ENCODE measurements around the gene TPRG1. TPM values are rescaled to one million over a fixed set of nuclear protein-coding genes. Genes with fewer than 3 reads are reported as not detected.

Gene TPRG1
- total RNA-seq, 1 donor from 2014 or later, result 13.6 TPM

DNA sequence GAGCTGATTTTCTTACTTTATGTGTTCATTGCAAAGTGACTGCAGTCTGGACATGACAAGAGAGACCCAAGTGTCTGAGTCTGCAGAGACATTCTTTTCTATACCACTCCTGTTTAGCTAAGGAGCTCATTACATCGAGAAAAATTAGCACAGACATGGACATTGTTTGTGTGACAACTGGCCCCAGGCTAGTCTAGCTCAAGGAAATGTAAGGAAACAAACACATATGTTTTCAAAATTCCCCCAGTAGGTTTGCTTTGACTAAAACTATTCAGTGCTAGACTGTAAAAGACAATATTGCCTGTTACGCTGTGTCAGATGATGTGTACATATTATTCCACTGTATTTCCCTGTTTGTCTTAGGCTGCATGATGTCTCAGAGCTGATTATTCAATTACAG is 40.9 kb downstream of the TPRG1 start:
- intact Hi-C loops (cut with micrococcal nuclease), result no loop called here
- Mint-ChIP-seq H3K4me3 (no peak overlapping the region), H3K9me3 (no peaks in the 10 kb centered on the region), H3K4me1 (ENCODE audit: low read depth) (no peaks in the 10 kb centered on the region), H3K27ac (no peak overlapping the region), H3K27me3 (ENCODE audit: insufficient read depth) (no peaks in the 10 kb centered on the region), H3K36me3 (ENCODE audit: low read depth) (no peaks in the 10 kb centered on the region)
- no peak for DNase-seq (ENCODE audit: low spot score)

DNA sequence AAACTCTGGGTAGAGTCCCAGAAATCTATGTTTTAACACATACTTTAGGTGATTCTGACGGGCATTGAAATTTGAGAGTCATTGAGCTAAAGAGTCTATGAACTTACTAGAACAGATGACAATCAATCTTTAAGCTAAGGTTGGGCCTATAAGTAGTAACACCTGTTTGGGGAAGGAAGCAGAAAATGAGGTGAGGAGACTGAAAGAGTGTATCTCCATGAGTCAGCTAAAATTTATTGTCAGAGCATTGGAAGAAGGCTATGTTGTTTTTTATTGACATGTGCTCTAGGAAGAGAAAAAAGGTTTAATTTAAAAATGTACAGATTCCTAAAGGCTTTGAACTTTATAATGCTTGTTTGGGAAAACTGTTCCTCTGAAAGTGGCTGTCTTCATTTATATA is 42.9 kb downstream of the TPRG1 start:
- DNase-seq (ENCODE audit: low spot score), result no peak
- Mint-ChIP-seq H3K36me3 (ENCODE audit: low read depth) (no peaks in the 10 kb centered on the region), H3K27ac (no peak overlapping the region), H3K9me3 (no peaks in the 10 kb centered on the region), H3K27me3 (ENCODE audit: insufficient read depth) (no peaks in the 10 kb centered on the region), H3K4me1 (ENCODE audit: low read depth) (no peaks in the 10 kb centered on the region), H3K4me3 (no peak overlapping the region)
- intact Hi-C loops (cut with micrococcal nuclease), result no loop called here

DNA sequence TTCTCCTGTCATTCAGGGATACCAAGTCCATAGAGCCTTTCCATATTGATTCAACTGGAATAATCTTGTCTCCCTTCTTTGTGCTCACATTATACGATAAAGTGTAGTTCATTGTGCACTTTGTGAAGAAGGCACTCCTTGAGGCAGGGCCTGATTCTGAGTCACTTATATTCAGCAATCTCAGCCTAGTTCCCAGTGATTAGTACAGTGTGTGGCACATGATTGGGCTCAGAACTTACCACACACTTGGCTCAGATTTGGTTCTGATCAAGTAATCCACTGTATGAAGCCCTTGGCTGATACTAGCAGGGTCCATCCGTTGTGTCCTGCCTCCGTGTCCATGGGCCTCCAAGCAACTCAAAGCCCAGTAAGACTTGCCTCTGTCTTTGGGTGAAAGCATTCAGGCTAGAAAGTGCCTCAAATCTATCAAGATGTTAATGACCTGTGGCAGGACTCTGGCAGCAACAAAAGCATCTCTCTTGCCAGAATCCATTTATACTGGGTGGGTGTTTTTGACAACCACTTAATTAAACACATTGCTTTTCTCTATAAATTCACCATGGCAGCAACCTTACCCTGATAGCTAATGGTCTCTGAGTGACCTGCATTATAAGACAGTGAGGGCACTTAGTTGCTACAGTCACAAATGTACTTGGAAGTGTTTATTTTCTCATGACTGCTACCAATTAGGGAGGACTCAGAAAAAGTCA is 51.3 kb downstream of the TPRG1 start:
- Mint-ChIP-seq H3K4me1 (ENCODE audit: low read depth) (no peaks in the 10 kb centered on the region), H3K27me3 (ENCODE audit: insufficient read depth) (peaks cover 8% of the 10 kb centered on the region), H3K36me3 (ENCODE audit: low read depth) (no peaks in the 10 kb centered on the region), H3K27ac (no peak overlapping the region), H3K9me3 (no peaks in the 10 kb centered on the region), H3K4me3 (no peak overlapping the region)
- DNase-seq (ENCODE audit: low spot score), result no peak
- intact Hi-C loops (cut with micrococcal nuclease), result no loop called here

DNA sequence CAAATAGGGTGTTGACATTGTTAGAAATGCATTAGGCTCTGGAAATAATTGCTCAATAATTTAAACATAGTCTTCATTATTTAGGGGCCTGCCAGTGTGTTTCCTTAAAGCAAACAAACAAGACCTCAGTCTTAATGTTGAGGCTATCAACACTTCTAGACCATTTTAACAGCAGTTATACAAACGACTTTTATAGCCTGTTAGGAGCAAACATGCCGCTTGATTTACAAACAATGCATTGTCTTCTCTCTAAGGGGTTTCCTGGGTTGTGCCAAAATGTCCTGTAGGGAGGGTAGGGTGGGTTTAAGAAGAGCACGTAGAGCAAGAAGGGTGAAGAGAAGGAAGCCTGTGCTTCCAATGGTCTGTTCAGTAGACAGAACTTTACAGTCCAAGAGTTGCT is 53.7 kb downstream of the TPRG1 start:
- H3K27me3 Mint-ChIP-seq (ENCODE audit: insufficient read depth), result peaks cover 13% of the 10 kb centered on the region
- intact Hi-C loops (cut with micrococcal nuclease), result no loop called here
- H3K9me3 Mint-ChIP-seq, result no peaks in the 10 kb centered on the region
- H3K36me3 Mint-ChIP-seq (ENCODE audit: low read depth), result no peaks in the 10 kb centered on the region
- no peak overlapping the region for H3K27ac Mint-ChIP-seq
- no peaks in the 10 kb centered on the region for H3K4me1 Mint-ChIP-seq (ENCODE audit: low read depth)
- no peak for DNase-seq (ENCODE audit: low spot score)
- no peak overlapping the region for H3K4me3 Mint-ChIP-seq

DNA sequence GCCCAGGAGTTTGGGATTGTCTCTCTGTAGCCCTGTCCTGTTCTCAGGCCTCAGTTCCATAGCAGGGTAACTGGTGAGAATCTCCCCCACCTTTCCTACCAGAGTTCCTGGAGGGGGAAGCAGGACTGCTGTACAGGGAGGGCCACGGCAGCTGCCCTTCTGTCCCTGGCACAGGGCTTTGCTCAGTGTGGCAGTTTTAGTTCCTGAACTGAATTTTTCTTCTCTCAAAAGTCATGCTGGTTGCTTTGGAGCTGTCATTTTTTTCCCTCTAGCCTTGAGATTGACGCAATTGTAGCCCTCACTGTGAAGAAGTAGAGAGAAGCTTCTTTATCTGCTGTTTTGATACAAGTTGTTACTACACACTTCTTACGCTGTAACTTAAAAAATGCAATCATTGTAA is 55.5 kb downstream of the TPRG1 start:
- intact Hi-C loops (cut with micrococcal nuclease), result no loop called here
- H3K9me3 Mint-ChIP-seq, result no peaks in the 10 kb centered on the region
- no peaks in the 10 kb centered on the region for H3K4me1 Mint-ChIP-seq (ENCODE audit: low read depth)
- no peak overlapping the region for H3K27ac Mint-ChIP-seq
- H3K27me3 Mint-ChIP-seq (ENCODE audit: insufficient read depth), result peaks cover 11% of the 10 kb centered on the region
- no peak overlapping the region for H3K4me3 Mint-ChIP-seq
- no peak for DNase-seq (ENCODE audit: low spot score)
- H3K36me3 Mint-ChIP-seq (ENCODE audit: low read depth), result no peaks in the 10 kb centered on the region

DNA sequence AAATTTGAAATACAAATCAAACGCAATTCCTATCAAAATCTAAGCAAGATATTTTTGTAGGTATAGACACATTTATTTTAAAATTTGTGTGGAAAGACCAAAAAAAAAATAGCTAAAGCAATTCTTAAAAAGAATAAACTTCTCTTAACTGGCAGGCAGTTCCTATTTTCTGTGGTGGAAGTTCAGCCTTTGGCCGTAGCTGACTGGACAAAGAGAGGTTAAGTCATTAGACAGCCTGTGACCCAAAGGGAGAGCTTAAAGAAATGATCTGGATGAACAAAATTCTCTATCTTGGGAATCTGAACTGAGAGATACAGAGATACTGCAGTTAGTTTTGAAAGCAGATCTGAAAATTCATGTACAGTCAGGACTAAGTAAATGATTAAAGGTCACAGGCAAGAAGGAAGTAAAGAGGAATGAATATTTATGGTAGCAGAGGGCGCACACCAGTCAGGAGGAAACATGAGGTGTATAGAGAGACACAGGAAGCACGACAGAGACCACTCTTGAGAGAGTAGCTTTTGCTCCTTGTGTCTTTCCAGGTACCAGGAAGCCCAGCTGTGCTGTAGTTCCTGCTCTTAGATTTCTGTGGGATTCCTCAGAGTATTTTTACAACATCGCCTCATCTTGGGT is 57.5 kb downstream of the TPRG1 start:
- no peak overlapping the region for H3K27ac Mint-ChIP-seq
- H3K36me3 Mint-ChIP-seq (ENCODE audit: low read depth), result no peaks in the 10 kb centered on the region
- no peaks in the 10 kb centered on the region for H3K9me3 Mint-ChIP-seq
- no peak overlapping the region for H3K4me3 Mint-ChIP-seq
- H3K27me3 Mint-ChIP-seq (ENCODE audit: insufficient read depth), result peaks cover 13% of the 10 kb centered on the region
- intact Hi-C loops (cut with micrococcal nuclease), result no loop called here
- peaks cover 4% of the 10 kb centered on the region for H3K4me1 Mint-ChIP-seq (ENCODE audit: low read depth)
- DNase-seq (ENCODE audit: low spot score), result no peak

DNA sequence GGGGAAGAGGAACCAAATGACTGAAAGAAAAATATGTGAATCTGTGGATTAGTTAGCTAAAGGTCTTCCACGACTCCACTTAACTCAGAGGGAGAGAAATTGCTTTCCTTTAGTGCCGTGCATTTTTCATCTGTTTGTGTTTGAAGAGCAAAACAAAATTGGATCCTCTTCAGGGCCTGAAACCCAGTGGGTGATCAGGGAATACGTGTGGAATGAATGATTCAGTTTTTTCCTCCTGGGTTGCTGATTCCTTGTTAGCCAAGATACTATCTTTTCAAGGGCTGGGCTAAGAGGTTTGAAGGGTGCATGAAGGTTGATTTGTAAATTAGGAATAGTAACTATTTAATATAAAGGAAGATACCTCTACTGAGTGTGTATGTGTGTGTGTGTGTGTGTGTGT is 61.0 kb downstream of the TPRG1 start:
- no peak overlapping the region for H3K4me3 Mint-ChIP-seq
- peaks cover 2% of the 10 kb centered on the region for H3K36me3 Mint-ChIP-seq (ENCODE audit: low read depth)
- peaks cover 12% of the 10 kb centered on the region for H3K27me3 Mint-ChIP-seq (ENCODE audit: insufficient read depth)
- H3K9me3 Mint-ChIP-seq, result no peaks in the 10 kb centered on the region
- intact Hi-C loops (cut with micrococcal nuclease), result loop anchor here (10.0 kb wide), 2 partner anchors 508 to 1498 kb away; no protein-coding TSS in a partner anchor
- no peak for DNase-seq (ENCODE audit: low spot score)
- no peak overlapping the region for H3K27ac Mint-ChIP-seq
- peaks cover 24% of the 10 kb centered on the region for H3K4me1 Mint-ChIP-seq (ENCODE audit: low read depth)

DNA sequence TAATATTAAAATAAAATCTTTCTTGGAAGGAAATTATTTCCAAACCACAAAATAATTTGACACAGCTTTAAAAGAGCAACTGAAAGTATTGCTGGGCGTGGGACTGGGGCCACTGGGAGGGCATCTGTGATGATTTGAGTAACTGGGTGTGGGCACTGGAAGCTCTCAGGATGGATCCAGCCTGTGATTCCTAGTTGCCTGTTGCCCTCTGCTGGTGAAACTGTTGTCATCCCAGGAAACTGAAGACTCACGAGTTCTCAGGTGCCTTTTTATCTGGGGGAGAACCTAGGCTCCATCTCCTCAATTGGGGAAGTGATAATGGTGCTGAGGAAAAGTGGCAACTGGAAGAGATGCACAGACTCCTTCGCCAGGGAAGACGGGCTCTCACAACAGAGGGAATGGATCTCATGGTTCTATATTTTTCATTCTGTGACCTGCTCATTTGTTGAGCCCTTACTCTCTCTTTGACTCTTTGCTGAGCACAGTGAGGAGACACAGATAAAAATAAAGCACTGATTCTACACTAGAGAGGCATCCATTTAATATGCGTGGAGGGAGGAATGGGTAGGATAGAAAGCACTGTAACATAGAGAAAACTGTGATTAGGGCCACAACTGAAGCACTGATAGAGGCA is 61.6 kb downstream of the TPRG1 start:
- Mint-ChIP-seq H3K9me3 (peaks cover 1% of the 10 kb centered on the region), H3K4me1 (ENCODE audit: low read depth) (peaks cover 24% of the 10 kb centered on the region), H3K27ac (no peak overlapping the region), H3K36me3 (ENCODE audit: low read depth) (peaks cover 2% of the 10 kb centered on the region), H3K4me3 (no peak overlapping the region), H3K27me3 (ENCODE audit: insufficient read depth) (peaks cover 12% of the 10 kb centered on the region)
- intact Hi-C loops (cut with micrococcal nuclease), result loop anchor here (10.0 kb wide), 2 partner anchors 509 to 1499 kb away; no protein-coding TSS in a partner anchor
- DNase-seq (ENCODE audit: low spot score), result no peak

DNA sequence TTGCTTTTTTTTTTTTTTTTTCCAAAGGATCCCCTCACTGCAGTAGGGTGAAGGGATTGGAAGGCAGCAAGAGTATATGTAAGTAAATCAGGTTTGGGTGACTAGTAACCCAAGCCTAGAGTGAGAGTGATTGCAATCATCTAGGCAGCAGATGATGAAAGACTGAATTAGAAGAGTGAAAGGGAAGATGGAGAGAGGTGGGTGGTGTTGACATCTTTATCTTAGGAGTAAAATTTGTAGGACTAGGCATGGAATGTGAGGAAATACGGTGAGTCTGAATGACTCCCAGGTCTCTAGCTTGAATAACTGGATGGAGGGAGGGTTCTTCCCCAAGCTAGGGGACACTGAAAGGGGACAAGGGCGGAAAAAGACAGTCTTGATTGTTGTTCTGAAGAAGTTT is 63.4 kb downstream of the TPRG1 start:
- Mint-ChIP-seq H3K36me3 (ENCODE audit: low read depth) (peaks cover 2% of the 10 kb centered on the region), H3K4me3 (no peak overlapping the region), H3K4me1 (ENCODE audit: low read depth) (peaks cover 24% of the 10 kb centered on the region), H3K27me3 (ENCODE audit: insufficient read depth) (peaks cover 7% of the 10 kb centered on the region), H3K27ac (peak overlapping the region; percentile 3), H3K9me3 (peaks cover 13% of the 10 kb centered on the region)
- DNase-seq (ENCODE audit: low spot score), result no peak
- intact Hi-C loops (cut with micrococcal nuclease), result loop anchor here (10.0 kb wide), 2 partner anchors 510 to 1500 kb away; no protein-coding TSS in a partner anchor

DNA sequence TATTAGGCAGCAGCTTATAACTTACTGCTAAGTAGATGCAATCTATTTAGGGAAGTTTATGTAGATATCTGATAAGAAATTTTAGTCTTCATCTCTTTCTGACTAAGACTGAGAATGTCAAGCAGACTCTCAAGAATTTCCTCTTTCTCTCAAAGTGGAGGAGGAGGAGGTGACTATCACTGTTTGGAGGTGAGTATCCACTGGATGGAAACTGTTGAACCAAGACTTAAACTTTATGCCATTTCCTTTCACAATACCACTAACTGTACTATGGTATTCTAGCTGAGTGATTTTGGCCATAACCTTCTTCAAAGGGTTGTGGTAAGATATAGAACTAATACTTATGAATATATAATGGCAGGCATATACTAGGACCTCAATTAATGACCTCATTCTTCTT is 64.6 kb downstream of the TPRG1 start:
- peaks cover 2% of the 10 kb centered on the region for H3K36me3 Mint-ChIP-seq (ENCODE audit: low read depth)
- peaks cover 4% of the 10 kb centered on the region for H3K27me3 Mint-ChIP-seq (ENCODE audit: insufficient read depth)
- H3K4me1 Mint-ChIP-seq (ENCODE audit: low read depth), result peaks cover 24% of the 10 kb centered on the region
- H3K4me3 Mint-ChIP-seq, result no peak overlapping the region
- peak overlapping the region; percentile 50 for H3K27ac Mint-ChIP-seq
- DNase-seq (ENCODE audit: low spot score), result no peak
- peaks cover 20% of the 10 kb centered on the region for H3K9me3 Mint-ChIP-seq
- intact Hi-C loops (cut with micrococcal nuclease), result loop anchor here (1.0 to 10.0 kb wide), 4 partner anchors 88 to 1502 kb away; no protein-coding TSS in a partner anchor

DNA sequence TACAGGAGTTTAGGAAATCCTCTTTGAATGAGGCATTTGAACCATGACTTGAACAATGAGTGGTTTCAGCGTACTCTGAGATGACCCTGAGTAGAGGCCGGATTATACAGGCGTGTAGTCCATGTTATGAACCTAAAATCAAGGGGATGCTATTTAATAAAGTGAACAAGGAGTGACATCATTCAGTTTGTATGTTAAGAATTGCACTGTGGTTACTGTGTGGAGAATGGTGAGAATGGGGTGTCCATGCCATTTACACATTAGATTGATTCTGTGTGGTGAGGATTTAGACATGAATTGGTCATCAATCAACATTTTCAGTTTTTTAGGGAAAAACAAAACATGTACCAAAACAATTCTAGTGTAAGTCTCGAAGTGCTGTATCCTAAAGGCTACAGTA is 65.8 kb downstream of the TPRG1 start:
- Mint-ChIP-seq H3K9me3 (peaks cover 24% of the 10 kb centered on the region), H3K27me3 (ENCODE audit: insufficient read depth) (peaks cover 4% of the 10 kb centered on the region), H3K4me1 (ENCODE audit: low read depth) (peaks cover 24% of the 10 kb centered on the region), H3K36me3 (ENCODE audit: low read depth) (peaks cover 2% of the 10 kb centered on the region), H3K4me3 (no peak overlapping the region), H3K27ac (no peak overlapping the region)
- no peak for DNase-seq (ENCODE audit: low spot score)
- intact Hi-C loops (cut with micrococcal nuclease), result loop anchor here (10.0 kb wide), 2 partner anchors 513 to 1503 kb away; no protein-coding TSS in a partner anchor

DNA sequence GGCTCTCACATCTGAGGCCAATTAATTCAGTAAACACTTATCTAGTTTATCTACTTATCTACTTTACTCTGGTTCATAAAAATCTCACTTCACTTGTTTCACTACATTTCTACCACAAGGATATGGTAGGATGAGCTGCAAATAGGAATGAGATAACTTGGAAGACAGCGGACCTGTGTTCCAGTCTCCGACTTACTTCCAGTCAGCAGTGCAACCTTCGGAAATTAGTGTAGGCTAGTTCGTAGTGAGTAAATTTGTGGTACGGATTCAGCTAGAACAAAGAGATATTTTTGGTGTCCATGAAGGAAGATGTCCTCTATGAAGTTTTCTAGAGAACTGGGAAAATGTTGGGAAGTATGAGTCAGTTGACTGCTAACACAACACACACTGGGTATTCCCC is 66.3 kb downstream of the TPRG1 start:
- Mint-ChIP-seq H3K9me3 (peaks cover 27% of the 10 kb centered on the region), H3K36me3 (ENCODE audit: low read depth) (peaks cover 2% of the 10 kb centered on the region), H3K27ac (no peak overlapping the region), H3K4me1 (ENCODE audit: low read depth) (peaks cover 24% of the 10 kb centered on the region), H3K27me3 (ENCODE audit: insufficient read depth) (peaks cover 4% of the 10 kb centered on the region), H3K4me3 (no peak overlapping the region)
- intact Hi-C loops (cut with micrococcal nuclease), result loop anchor here (10.0 kb wide), 2 partner anchors 513 to 1503 kb away; no protein-coding TSS in a partner anchor
- no peak for DNase-seq (ENCODE audit: low spot score)

DNA sequence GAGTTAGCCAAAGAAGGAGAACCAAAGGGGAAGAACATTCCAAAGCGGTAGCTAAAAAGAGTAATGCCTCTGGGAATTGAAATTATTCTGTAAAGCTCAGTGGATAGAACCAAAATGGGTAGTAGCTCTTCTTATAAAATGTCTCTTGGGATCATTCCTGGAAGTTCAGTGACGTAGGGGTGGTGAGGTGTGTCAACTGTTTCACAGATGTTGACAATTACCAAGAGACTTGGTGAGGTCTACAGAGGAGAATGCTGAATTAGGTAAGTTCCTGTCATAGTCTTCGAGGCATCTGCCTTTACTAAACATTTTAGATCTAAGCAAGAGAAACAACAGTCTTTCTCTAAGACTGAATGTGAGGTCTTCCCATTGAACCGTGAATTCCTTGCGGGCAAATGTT is 67.8 kb downstream of the TPRG1 start:
- no peak overlapping the region for H3K27ac Mint-ChIP-seq
- peaks cover 2% of the 10 kb centered on the region for H3K27me3 Mint-ChIP-seq (ENCODE audit: insufficient read depth)
- intact Hi-C loops (cut with micrococcal nuclease), result loop anchor here (10.0 kb wide), 2 partner anchors 515 to 1505 kb away; no protein-coding TSS in a partner anchor
- H3K36me3 Mint-ChIP-seq (ENCODE audit: low read depth), result peaks cover 2% of the 10 kb centered on the region
- H3K4me3 Mint-ChIP-seq, result no peak overlapping the region
- peaks cover 36% of the 10 kb centered on the region for H3K9me3 Mint-ChIP-seq
- DNase-seq (ENCODE audit: low spot score), result no peak
- H3K4me1 Mint-ChIP-seq (ENCODE audit: low read depth), result peaks cover 20% of the 10 kb centered on the region
